Measurements from ENCODE around the gene GARIN1A.

GARIN1A gene

DNA sequence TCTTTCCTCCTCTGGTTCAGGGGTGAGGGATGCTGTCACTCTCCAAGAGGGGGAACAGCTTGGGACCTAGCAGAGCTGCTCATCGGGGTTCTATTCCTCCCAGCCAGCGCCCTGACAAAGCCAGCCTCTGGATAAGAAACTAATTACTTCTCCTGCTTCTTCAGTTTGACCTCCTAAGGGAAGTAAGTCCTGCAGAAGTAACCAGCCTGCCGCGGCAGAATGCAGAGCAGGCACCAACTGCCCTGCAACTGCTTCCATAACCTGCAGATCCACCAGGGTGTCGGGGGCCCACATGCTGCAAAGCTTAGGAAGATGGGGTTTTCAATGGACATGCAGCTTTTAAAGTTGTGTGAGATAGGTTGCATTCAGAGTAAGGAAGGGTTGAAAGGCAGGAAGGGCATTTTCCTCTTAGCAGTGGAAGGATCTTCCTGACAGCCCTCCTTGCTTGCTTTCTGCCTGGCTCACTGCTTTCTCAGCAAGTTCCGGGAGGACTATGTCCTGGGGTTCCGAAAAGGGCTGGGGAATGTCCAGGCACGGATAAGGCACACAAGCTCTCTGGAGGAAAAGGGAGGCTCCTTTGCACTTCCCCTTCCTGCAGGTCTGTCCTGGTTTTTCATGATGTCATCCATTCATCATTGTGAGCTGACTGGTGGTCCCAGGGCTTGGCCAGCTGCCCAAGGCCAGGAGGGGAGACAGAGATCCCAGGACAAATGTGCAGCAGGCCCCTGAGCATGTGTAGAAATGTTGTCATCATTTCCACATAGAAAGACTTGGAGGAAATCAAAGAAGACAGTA is 42.8 kb downstream of the GARIN1A start:
- peaks cover 7% of the 10 kb centered on the region; the same call in 1 of the 2 replicates for H3K27me3 ChIP-seq (ENCODE audit: insufficient read depth, low read length)
- no peak overlapping the region for H3K27ac ChIP-seq (ENCODE audit: low read depth, low read length)
- no peak overlapping the region for H3K4me3 ChIP-seq (ENCODE audit: low read depth, low read length)
- no peak overlapping the region for H2AFZ ChIP-seq (ENCODE audit: low read length, unreplicated experiment)
- no peaks in the 10 kb centered on the region for H3K79me2 ChIP-seq (ENCODE audit: control insufficient read depth, insufficient read depth, low read length, unreplicated experiment)
- no peaks in the 10 kb centered on the region for H3K4me1 ChIP-seq (ENCODE audit: control insufficient read depth, insufficient read depth, low read length, unreplicated experiment)
- H3K36me3 ChIP-seq (ENCODE audit: insufficient read depth, low read length) = no peaks in the 10 kb centered on the region

DNA sequence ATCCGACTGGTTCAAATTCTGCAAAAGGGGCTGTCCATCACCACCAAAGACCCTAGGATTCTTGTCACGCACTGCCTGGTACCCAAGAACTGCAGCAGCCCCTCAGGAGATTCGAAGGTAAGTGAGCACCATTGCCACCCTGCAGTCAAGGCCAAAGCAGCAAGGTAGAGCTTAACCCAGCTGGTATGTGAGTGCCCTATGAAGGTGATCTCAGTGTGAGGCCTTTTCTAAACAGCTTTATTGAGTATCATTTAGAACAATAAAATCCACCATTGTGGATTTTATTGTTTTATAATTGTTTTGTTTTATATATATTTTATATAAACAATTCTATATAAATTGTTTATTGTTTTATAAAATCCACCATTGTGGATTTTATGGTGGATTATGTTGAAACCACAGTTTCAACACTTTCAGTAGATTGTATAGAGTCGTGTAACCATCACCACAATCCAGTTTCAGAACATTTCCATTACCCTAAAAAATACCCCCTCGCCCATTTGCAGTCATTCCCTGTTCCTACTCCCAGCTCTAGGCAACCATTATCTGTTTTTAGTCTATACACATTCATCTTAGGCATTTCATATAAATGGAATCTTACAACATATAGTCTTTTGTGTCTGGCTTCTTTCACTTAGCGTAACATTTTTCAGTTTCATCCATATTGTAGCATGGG is 47.0 kb downstream of the GARIN1A start:
- no peak overlapping the region for H3K4me3 ChIP-seq (ENCODE audit: low read depth, low read length)
- no peaks in the 10 kb centered on the region for H3K4me1 ChIP-seq (ENCODE audit: control insufficient read depth, insufficient read depth, low read length, unreplicated experiment)
- H3K27me3 ChIP-seq (ENCODE audit: insufficient read depth, low read length) = peaks cover 7% of the 10 kb centered on the region; the same call in 1 of the 2 replicates
- no peak overlapping the region for H3K27ac ChIP-seq (ENCODE audit: low read depth, low read length)
- H3K36me3 ChIP-seq (ENCODE audit: insufficient read depth, low read length) = no peaks in the 10 kb centered on the region
- no peaks in the 10 kb centered on the region for H3K79me2 ChIP-seq (ENCODE audit: control insufficient read depth, insufficient read depth, low read length, unreplicated experiment)
- H2AFZ ChIP-seq (ENCODE audit: low read length, unreplicated experiment) = no peak overlapping the region

GRCh38 chr7:128721376-128721775 is 49.3 kb downstream of the GARIN1A start:
- no peak overlapping the region for H3K27ac ChIP-seq (ENCODE audit: low read depth, low read length)
- peaks cover 7% of the 10 kb centered on the region; the same call in 1 of the 2 replicates for H3K27me3 ChIP-seq (ENCODE audit: insufficient read depth, low read length)
- H3K4me3 ChIP-seq (ENCODE audit: low read depth, low read length) = no peak overlapping the region
- no peak overlapping the region for H2AFZ ChIP-seq (ENCODE audit: low read length, unreplicated experiment)
- H3K36me3 ChIP-seq (ENCODE audit: insufficient read depth, low read length) = no peaks in the 10 kb centered on the region
- H3K79me2 ChIP-seq (ENCODE audit: control insufficient read depth, insufficient read depth, low read length, unreplicated experiment) = no peaks in the 10 kb centered on the region
- no peaks in the 10 kb centered on the region for H3K4me1 ChIP-seq (ENCODE audit: control insufficient read depth, insufficient read depth, low read length, unreplicated experiment)

Data from ACC112 (cell line).